ENCODE data around the gene ASXL1. TPM values are rescaled to one million over a fixed set of nuclear protein-coding genes. Genes with fewer than 3 reads are reported as not detected.

Gene ASXL1
- polyA plus RNA-seq, 1 donor (not counting 4 experiments of a cell fraction or from before 2014, with no cell fraction given), result 20.0 TPM

DNA sequence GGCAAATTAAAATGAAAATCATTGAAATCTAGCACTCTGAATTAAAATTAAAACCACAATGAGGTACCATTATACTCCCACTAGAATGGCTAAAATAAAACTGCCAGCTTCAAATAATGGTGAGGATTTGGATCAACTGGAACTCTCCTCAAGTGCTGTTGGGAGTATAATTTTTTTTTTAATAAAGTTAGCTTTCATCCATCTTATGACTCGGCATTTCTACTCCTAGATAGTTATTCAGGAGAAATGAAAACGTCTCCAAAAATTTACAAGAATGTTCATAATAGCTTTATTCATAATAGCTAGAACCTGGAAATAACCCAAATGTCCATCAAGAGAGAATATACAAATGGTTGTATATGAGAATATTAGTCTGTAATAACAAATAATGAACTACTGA lies 63.2 kb downstream of the ASXL1 start:
- Histone ChIP-seq H4K20me1 (ENCODE audit: control insufficient read depth, extremely low read depth, insufficient read depth, low read length) (no peaks in the 10 kb centered on the region), H3K27me3 (ENCODE audit: control insufficient read depth, extremely low read depth, insufficient read depth, low read length) (no peaks in the 10 kb centered on the region), H2AFZ (ENCODE audit: control insufficient read depth, low read length) (no peak overlapping the region), H3K36me3 (ENCODE audit: control insufficient read depth in 2 of 2, extremely low read depth in 1 of 2, insufficient read depth in 2 of 2, low read length in 2 of 2) (no peaks in the 10 kb centered on the region), H3K4me3 (ENCODE audit: control insufficient read depth in 2 of 3, extremely low read depth in 1 of 3, insufficient read depth in 2 of 3, low read depth in 1 of 3, low read length in 3 of 3) (no peak overlapping the region), H3K4me1 (ENCODE audit: control insufficient read depth, extremely low read depth, insufficient read depth, low read length) (no peaks in the 10 kb centered on the region), H3K4me2 (ENCODE audit: control insufficient read depth, extremely low read depth, insufficient read depth, low read depth, low read length) (no peak overlapping the region), H3K9me1 (ENCODE audit: control insufficient read depth, extremely low read depth, insufficient read depth, low read length) (no peaks in the 10 kb centered on the region), H3K9me3 (ENCODE audit: control insufficient read depth, low read depth, low read length) (no peaks in the 10 kb centered on the region), H3K27ac (ENCODE audit: control insufficient read depth, insufficient read depth, low read length) (no peak overlapping the region), H3K9ac (ENCODE audit: control insufficient read depth, extremely low read depth, insufficient read depth, low read length) (no peak overlapping the region), H3K79me2 (ENCODE audit: control insufficient read depth, insufficient read depth, low read length) (peaks cover 9% of the 10 kb centered on the region)
- TF ChIP-seq, protein P1, sequence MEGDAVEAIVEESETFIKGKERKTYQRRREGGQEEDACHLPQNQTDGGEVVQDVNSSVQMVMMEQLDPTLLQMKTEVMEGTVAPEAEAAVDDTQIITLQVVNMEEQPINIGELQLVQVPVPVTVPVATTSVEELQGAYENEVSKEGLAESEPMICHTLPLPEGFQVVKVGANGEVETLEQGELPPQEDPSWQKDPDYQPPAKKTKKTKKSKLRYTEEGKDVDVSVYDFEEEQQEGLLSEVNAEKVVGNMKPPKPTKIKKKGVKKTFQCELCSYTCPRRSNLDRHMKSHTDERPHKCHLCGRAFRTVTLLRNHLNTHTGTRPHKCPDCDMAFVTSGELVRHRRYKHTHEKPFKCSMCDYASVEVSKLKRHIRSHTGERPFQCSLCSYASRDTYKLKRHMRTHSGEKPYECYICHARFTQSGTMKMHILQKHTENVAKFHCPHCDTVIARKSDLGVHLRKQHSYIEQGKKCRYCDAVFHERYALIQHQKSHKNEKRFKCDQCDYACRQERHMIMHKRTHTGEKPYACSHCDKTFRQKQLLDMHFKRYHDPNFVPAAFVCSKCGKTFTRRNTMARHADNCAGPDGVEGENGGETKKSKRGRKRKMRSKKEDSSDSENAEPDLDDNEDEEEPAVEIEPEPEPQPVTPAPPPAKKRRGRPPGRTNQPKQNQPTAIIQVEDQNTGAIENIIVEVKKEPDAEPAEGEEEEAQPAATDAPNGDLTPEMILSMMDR (optimal IDR thresholded peaks at IDR 0.05 in 1 of 3, IDR thresholded peaks at IDR 0.05 in 1 of 3, conservative IDR thresholded peaks at IDR 0.05 in 1 of 3; ENCODE audit: extremely low read depth in 1 of 3, insufficient read depth in 2 of 3, low read length in 3 of 3), result no peak
- no peak for TF ChIP-seq EZH2 (IDR thresholded peaks at IDR 0.05; ENCODE audit: low read length)
- DNase-seq (ENCODE audit: low read depth, low spot score) (no peak), FAIRE-seq (no peak)
- dilution Hi-C loops (cut with MboI; ENCODE audit: extremely low pct_ligation_motif_present, low sequenced_read_pairs), result no loop called here

DNA sequence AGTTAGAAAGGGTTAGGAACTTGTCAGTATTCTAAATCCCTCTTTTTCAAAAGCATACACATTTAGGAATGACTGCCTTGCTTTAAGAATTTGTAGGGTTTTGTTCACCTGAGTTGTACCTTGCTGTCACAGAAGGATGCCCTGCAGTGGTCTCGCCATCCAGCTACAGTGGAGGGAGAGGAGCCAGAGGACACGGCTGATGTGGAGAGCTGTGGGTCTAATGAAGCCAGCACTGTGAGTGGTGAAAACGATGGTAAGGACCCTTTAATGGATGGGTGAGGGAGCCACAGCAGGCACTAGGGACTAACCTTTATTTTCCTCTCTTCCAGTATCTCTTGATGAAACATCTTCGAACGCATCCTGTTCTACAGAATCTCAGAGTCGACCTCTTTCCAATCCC lies 69.9 kb downstream of the ASXL1 start:
- FAIRE-seq (no peak), DNase-seq (ENCODE audit: low read depth, low spot score) (no peak)
- TF ChIP-seq, protein P1 (optimal IDR thresholded peaks at IDR 0.05 in 1 of 3, IDR thresholded peaks at IDR 0.05 in 1 of 3, conservative IDR thresholded peaks at IDR 0.05 in 1 of 3; ENCODE audit: extremely low read depth in 1 of 3, insufficient read depth in 2 of 3, low read length in 3 of 3), result no peak
- TF ChIP-seq EZH2 (IDR thresholded peaks at IDR 0.05; ENCODE audit: low read length), result no peak
- Histone ChIP-seq H3K27ac (ENCODE audit: control insufficient read depth, insufficient read depth, low read length) (no peak overlapping the region), H3K9me1 (ENCODE audit: control insufficient read depth, extremely low read depth, insufficient read depth, low read length) (no peaks in the 10 kb centered on the region), H3K9me3 (ENCODE audit: control insufficient read depth, low read depth, low read length) (no peaks in the 10 kb centered on the region), H3K79me2 (ENCODE audit: control insufficient read depth, insufficient read depth, low read length) (peaks cover 1% of the 10 kb centered on the region), H3K4me2 (ENCODE audit: control insufficient read depth, extremely low read depth, insufficient read depth, low read depth, low read length) (no peak overlapping the region), H2AFZ (ENCODE audit: control insufficient read depth, low read length) (no peak overlapping the region), H3K4me3 (ENCODE audit: control insufficient read depth in 2 of 3, extremely low read depth in 1 of 3, insufficient read depth in 2 of 3, low read depth in 1 of 3, low read length in 3 of 3) (no peak overlapping the region), H3K4me1 (ENCODE audit: control insufficient read depth, extremely low read depth, insufficient read depth, low read length) (no peaks in the 10 kb centered on the region), H3K27me3 (ENCODE audit: control insufficient read depth, extremely low read depth, insufficient read depth, low read length) (no peaks in the 10 kb centered on the region), H3K9ac (ENCODE audit: control insufficient read depth, extremely low read depth, insufficient read depth, low read length) (no peak overlapping the region), H3K36me3 (ENCODE audit: control insufficient read depth in 2 of 2, extremely low read depth in 1 of 2, insufficient read depth in 2 of 2, low read length in 2 of 2) (peaks cover 11 to 32% of the 10 kb centered on the region in 2 experiments), H4K20me1 (ENCODE audit: control insufficient read depth, extremely low read depth, insufficient read depth, low read length) (no peaks in the 10 kb centered on the region)
- dilution Hi-C loops (cut with MboI; ENCODE audit: extremely low pct_ligation_motif_present, low sequenced_read_pairs), result no loop called here

Data from keratinocyte (primary cell).